Skeletal muscle satellite cell (primary cell): ENCODE results near the gene JMY. TPM values are rescaled to one million over a fixed set of nuclear protein-coding genes. Genes with fewer than 3 reads are reported as not detected.

ENCODE experiments used
- small RNA-seq: library from RNA; depleted of rRNA; stranded (forward); fragments of <200 nt; gene quantifications from one replicate; pipeline ENCODE3, GENCODE V24; 2012

JMY gene

Small RNAs within 50 kb of the gene (small RNA-seq; reads per million reads assigned to genes)
- not detected for gene AC016559.1
- gene RF00425, result not detected
